Heart left ventricle (tissue), 16 donors: ENCODE results near the gene LAMA4. TPM values are rescaled to one million over a fixed set of nuclear protein-coding genes. Genes with fewer than 3 reads are reported as not detected.
A peak's percentile ranks its signal among the peaks of the same experiment; 100 is the strongest.

ENCODE experiments used
- ATAC-seq, 4 donors: fragments of 200-7000 bp; cut with Tn5 transposase; one replicate each; pipeline ENCODE4 v1.9.1; 2020 to 2022; ENCODE audit warnings: moderate library complexity in 4 of 4, mild to moderate bottlenecking in 3 of 4, moderate number of reproducible peaks in 1 of 4
- DNase-seq, 5 donors: peaks; one replicate each; pipeline ENCODE4 v3.0.0-alpha.2; 2020
- H3K27ac ChIP-seq, 12 donors: fragments of 200-600 bp; sonication (generic) in 4 of 12; one replicate each; pipeline versions ENCODE4 v1.5.0 to v1.8.0; 2016 to 2022; ENCODE audit warnings: mild to moderate bottlenecking in 2 of 12
- H3K27me3 ChIP-seq, 9 donors: fragments of 200-600 bp; sonication (generic) in 2 of 9; one replicate each; pipeline versions ENCODE4 v1.5.1 to v1.8.0; 2016 to 2022; ENCODE audit warnings: mild to moderate bottlenecking in 3 of 9
- H3K36me3 ChIP-seq, 9 donors: fragments of 200-600 bp; sonication (generic) in 2 of 9; one replicate each; pipeline versions ENCODE4 v1.5.0 to v1.8.0; 2018 to 2022; ENCODE audit warnings: mild to moderate bottlenecking in 2 of 9
- H3K4me1 ChIP-seq, 12 donors: fragments of 200-600 bp; sonication (generic) in 4 of 12; one replicate each; pipeline versions ENCODE4 v1.5.0 to v1.8.0; 2016 to 2022; ENCODE audit warnings: mild to moderate bottlenecking in 3 of 12
- H3K4me3 ChIP-seq, 12 donors: fragments of 200-600 bp; sonication (generic) in 4 of 12; one replicate each; pipeline versions ENCODE4 v1.5.0 to v1.8.0; 2017 to 2022; ENCODE audit warnings: mild to moderate bottlenecking in 9 of 12, moderate library complexity in 4 of 12
- H3K9me3 ChIP-seq, 12 donors: fragments of 200-600 bp; sonication (generic) in 4 of 12; one replicate each; pipeline versions ENCODE4 v1.5.0 to v1.8.0; 2016 to 2022; ENCODE audit warnings: mild to moderate bottlenecking in 1 of 12
- CTCF ChIP-seq, 12 donors: fragments of 200-600 bp; sonication (generic) in 4 of 12; IDR thresholded peaks; one replicate each; pipeline versions ENCODE4 v1.5.0 to v1.8.0; 2018 to 2022; ENCODE audit warnings: antibody characterized with exemption in 12 of 12, mild to moderate bottlenecking in 5 of 12
- POLR2A ChIP-seq, 2 donors: fragments of 450-650 bp; IDR thresholded peaks; one replicate each; pipeline ENCODE4 v1.6.1; 2017; ENCODE audit warnings: antibody characterized with exemption in 2 of 2, mild to moderate bottlenecking in 2 of 2, moderate library complexity in 2 of 2
- WGBS, 4 donors: extraction: QIAGEN DNeasy Blood & Tissue Kit in 2 of 4; methylation state at CpG; one replicate each; pipeline versions ENCODE4 v1.1.5 to v1.1.7; 2013 to 2018; 5-methylcytosine and 5-hydroxymethylcytosine counted together
- intact Hi-C, 10 donors: fragments of 100-400 bp; cut with DNase I; formaldehyde crosslinking; loops; one replicate each; pipeline versions ENCODE4 v1.11.1 to v1.14.2; 2022
- polyA plus RNA-seq, 2 donors: library from polyadenylated mRNA; stranded (reverse); fragments of 200-250 nt; gene quantifications; one replicate each; pipeline ENCODE4 v1.2.3, GENCODE V29; 2013
- total RNA-seq, 9 donors: library from RNA; depleted of rRNA in 2 of 9; stranded (reverse); fragments of >200 nt in 2 of 9; fragmentation: NEBNext Ultra II Directional in 3 of 9; extraction: Animal tissue kit (Norgen Biotek cat#: 25700) in 3 of 9; gene quantifications; one replicate each; pipeline versions ENCODE4 v1.1.0 to v1.2.4, GENCODE V29; 2016 to 2023
- donor health status: ischemic (EF 13 %, LVEDD 7.1; RV severe dilation, severe dysfunction).
- donor health status: healthy with polysubstance abuse.
- donor health status: DM: no; HTN: yes; CAD: no.
- donor health status: DM: no; HTN: no; CAD: no.
- donor health status: ischemic (EF 25% LVEDD 6.9; RV normal size, moderate dysfunction).
- donor health status: ischemic (EF 25% LVEDD 5.7; RV mildly dilated, moderate dysfunction).
- donor health status: healthy.
- donor health status: DM: yes; HTN: yes; CAD: no.
- donor health status: ischemic (EF 35%, LVEDD 5.7; RV mildly dilated, moderate dysfunction).
- donor health status: nonischemic (EF 11% LVEDD 7.7; RV severe dilation, severe dysfunction).
- donor health status: DM: yes; HTN: yes; CAD: no.
- donor health status: PGD.
- donor health status: ischemic (EF 29% LVEDD 5.4; RV normal size, mild dysfunction).
- donor health status: nonischemic (EF 23%, LVEDD 6.1; RV moderate dilation, normal function).

Gene LAMA4
- total and polyA plus RNA-seq, 11 donors: 23.8 to 132 (median 56.9) TPM

GRCh38 chr6:112178846-112179245 lies 75.5 kb downstream of the LAMA4 start:
- ATAC-seq (no peak), DNase-seq (no peak)
- Histone ChIP-seq H3K9me3 (no peaks in the 10 kb centered on the region), H3K4me3 (no peak overlapping the region), H3K36me3 (peaks cover 0 to 99% (median 68%) of the 10 kb centered on the region in 9 donors), H3K4me1 (peaks cover 0 to 15% (median 2%) of the 10 kb centered on the region in 12 donors), H3K27ac (peak overlapping the region in 1 of 12 donors; percentile 41), H3K27me3 (no peaks in the 10 kb centered on the region)
- WGBS, 4 donors: 92 to 93% (median 93%) methylated on average over 2 of the region's 2 CpGs
- no peak for TF ChIP-seq CTCF (IDR thresholded peaks at IDR 0.05)
- no peak for TF ChIP-seq POLR2A (IDR thresholded peaks at IDR 0.05)
- intact Hi-C loops: loop anchor here in 2 of 10 donors (2.0 to 5.0 kb wide), 2 partner anchors 132 to 193 kb away; no protein-coding TSS in a partner anchor

DNA sequence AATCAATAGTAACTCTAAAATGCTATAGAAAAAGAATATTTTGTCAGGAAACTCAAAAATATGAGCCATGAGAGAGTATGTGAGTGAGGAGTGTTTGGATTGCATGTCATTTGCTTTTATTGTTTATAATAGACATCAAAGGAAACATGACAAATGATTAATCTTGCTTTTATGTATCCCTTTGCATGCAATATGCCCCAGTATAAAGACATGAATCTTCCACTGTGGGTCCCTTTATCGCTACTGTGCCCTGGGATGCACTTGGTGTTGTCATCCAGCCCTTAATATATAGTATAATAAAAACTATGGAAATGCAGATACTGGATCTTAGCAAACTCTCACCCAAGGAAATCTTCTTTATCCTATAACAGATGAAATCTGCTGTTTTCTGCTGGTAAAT lies 77.3 kb downstream of the LAMA4 start:
- 97 to 100% (median 98%) methylated on average over 1 of the region's 1 CpG for WGBS, 4 donors
- peaks cover 0 to 99% (median 76%) of the 10 kb centered on the region in 9 donors for H3K36me3 ChIP-seq
- intact Hi-C loops: loop anchor here in 1 of 10 donors (5.0 kb wide), 1 partner anchor 195 kb away; no protein-coding TSS in a partner anchor

GRCh38 chr6:112176175-112176574 lies 78.2 kb downstream of the LAMA4 start:
- no peak for ATAC-seq
- H3K9me3 ChIP-seq: no peaks in the 10 kb centered on the region
- 59 to 84% (median 68%) methylated on average over 4 of the region's 4 CpGs for WGBS, 4 donors
- no peak for DNase-seq
- intact Hi-C loops: loop anchor here in 1 of 10 donors (5.0 kb wide), 1 partner anchor 196 kb away; no protein-coding TSS in a partner anchor
- H3K27me3 ChIP-seq: no peaks in the 10 kb centered on the region
- H3K36me3 ChIP-seq: peaks cover 0 to 99% (median 83%) of the 10 kb centered on the region in 9 donors
- no peak overlapping the region for H3K4me3 ChIP-seq
- no peak overlapping the region for H3K27ac ChIP-seq
- H3K4me1 ChIP-seq: peaks cover 0 to 4% (median 0%) of the 10 kb centered on the region in 12 donors
- TF ChIP-seq POLR2A (IDR thresholded peaks at IDR 0.05) (no peak), CTCF (IDR thresholded peaks at IDR 0.05) (no peak)

More for the DNA sequence above, 77.3 kb downstream of the LAMA4 start:
- TF ChIP-seq CTCF (IDR thresholded peaks at IDR 0.05): no peak
- TF ChIP-seq POLR2A (IDR thresholded peaks at IDR 0.05): no peak
- H3K27me3 ChIP-seq: no peaks in the 10 kb centered on the region
- ATAC-seq: no peak
- no peak for DNase-seq
- no peak overlapping the region for H3K27ac ChIP-seq
- no peak overlapping the region for H3K4me3 ChIP-seq
- H3K4me1 ChIP-seq: peaks cover 0 to 6% (median 0%) of the 10 kb centered on the region in 12 donors
- no peaks in the 10 kb centered on the region for H3K9me3 ChIP-seq

DNA sequence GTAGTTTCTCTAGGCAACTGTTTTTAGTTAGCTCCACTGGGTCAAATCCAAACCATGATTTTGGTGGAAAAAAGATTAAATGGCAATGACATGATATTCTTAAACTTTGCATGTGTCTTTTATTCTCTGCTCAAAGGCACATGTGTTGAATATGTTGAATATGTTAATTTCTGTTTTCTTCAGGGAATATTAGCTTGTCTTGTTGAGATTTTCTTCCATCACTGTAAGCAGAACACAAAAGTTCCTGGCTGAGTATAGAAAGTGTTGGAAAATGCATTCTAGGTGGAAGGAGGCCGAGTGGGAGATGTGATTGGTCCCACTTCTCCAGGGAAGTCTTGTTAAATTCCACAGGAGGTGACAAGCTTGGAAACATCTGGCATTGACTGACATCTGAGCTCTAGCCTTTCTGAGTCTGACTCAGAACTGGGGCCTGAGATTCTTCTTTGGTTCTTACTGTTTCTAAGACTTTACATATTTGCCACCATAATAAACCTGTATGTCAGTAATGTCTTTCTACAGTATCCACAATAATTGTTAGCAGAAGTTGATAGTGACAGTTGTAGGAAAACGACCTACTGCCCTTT lies 81.1 kb downstream of the LAMA4 start:
- Histone ChIP-seq H3K9me3 (no peaks in the 10 kb centered on the region), H3K36me3 (peaks cover 0 to 100% (median 95%) of the 10 kb centered on the region in 9 donors), H3K27me3 (no peaks in the 10 kb centered on the region), H3K4me1 (no peaks in the 10 kb centered on the region), H3K27ac (no peak overlapping the region), H3K4me3 (no peak overlapping the region)
- DNase-seq: no peak
- WGBS, 4 donors: 77 to 82% (median 80%) methylated on average over 2 of the region's 2 CpGs
- intact Hi-C loops: no loop called here
- ATAC-seq: no peak
- TF ChIP-seq POLR2A (IDR thresholded peaks at IDR 0.05): no peak
- TF ChIP-seq CTCF (IDR thresholded peaks at IDR 0.05): no peak
